NCI-H146 (cell line): ENCODE measurements around the gene CCDC141.
A peak's percentile ranks its signal among the peaks of the same experiment; 100 is the strongest.

Experiments used
- DNase-seq: peaks from one replicate; lab custom pipeline; 2025; lab: John Stamatoyannopoulos, UW

Gene CCDC141

GRCh38 chr2:178912416-178913048 is 137.4 kb downstream of the CCDC141 start:
- no peak for DNase-seq

GRCh38 chr2:178911039-178911438 is 138.9 kb downstream of the CCDC141 start:
- no peak for DNase-seq

GRCh38 chr2:178910005-178910404 is 139.9 kb downstream of the CCDC141 start:
- DNase-seq = no peak

- no peak for DNase-seq
These were observed 140.4 kb downstream of the CCDC141 start for GRCh38 chr2:178909507-178909906.

- no peak for DNase-seq
These were observed 141.1 kb downstream of the CCDC141 start for GRCh38 chr2:178908810-178909209.

- DNase-seq = no peak
These were observed 144.7 kb downstream of the CCDC141 start for GRCh38 chr2:178905261-178905660.

- DNase-seq = no peak
These were observed 150.3 kb downstream of the CCDC141 start for GRCh38 chr2:178899656-178900055.

GRCh38 chr2:178895872-178896271 is 154.1 kb downstream of the CCDC141 start:
- DNase-seq = no peak

GRCh38 chr2:178895171-178895570 is 154.8 kb downstream of the CCDC141 start:
- no peak for DNase-seq

GRCh38 chr2:178892751-178893625 is 156.9 kb downstream of the CCDC141 start:
- DNase-seq = no peak

GRCh38 chr2:178891959-178892485 is 157.9 kb downstream of the CCDC141 start:
- no peak for DNase-seq

GRCh38 chr2:178891265-178891958 is 158.5 kb downstream of the CCDC141 start:
- DNase-seq = peak; percentile 39

- DNase-seq = no peak
These were observed 163.9 kb downstream of the CCDC141 start for GRCh38 chr2:178886006-178886405.

- no peak for DNase-seq
These were observed 165.5 kb downstream of the CCDC141 start for GRCh38 chr2:178884440-178884839.

GRCh38 chr2:178882666-178883440 is 167.1 kb downstream of the CCDC141 start:
- no peak for DNase-seq

GRCh38 chr2:178881075-178881474 is 168.9 kb downstream of the CCDC141 start:
- no peak for DNase-seq

- DNase-seq = no peak
These were observed 169.7 kb downstream of the CCDC141 start for GRCh38 chr2:178880257-178880656.

GRCh38 chr2:178877874-178878273 is 172.1 kb downstream of the CCDC141 start:
- DNase-seq = no peak

- DNase-seq = no peak
These were observed 175.3 kb downstream of the CCDC141 start for GRCh38 chr2:178874529-178875240.

- no peak for DNase-seq
These were observed 176.0 kb downstream of the CCDC141 start for GRCh38 chr2:178873912-178874311.

GRCh38 chr2:178871536-178871935 is 178.4 kb downstream of the CCDC141 start:
- DNase-seq = no peak
